CD4-positive, alpha-beta T cell treated with Interleukin-17A for 4 hours (primary cell): ENCODE data around the gene RFX2.
"Not testable (repeated sequence)": the region's sequence is repeated elsewhere in the genome, so short reads cannot be mapped to it uniquely, and the experiment has no call there.

Source experiments
- DNase-seq: peaks from one replicate; pipeline ENCODE4 v3.0.0-alpha.2; 2020; ENCODE audit warnings: mixed read lengths

RFX2 gene

GRCh38 chr19:6110360-6110977 lies at the start of gene RFX2:
Gene RFX2, minus strand, starts transcription at chr19:6110500. Its CDS starts 63,004 bp downstream, at chr19:6047496.
- DNase-seq, result peak; percentile 100

GRCh38 chr19:6156033-6156432 lies 45.7 kb upstream of the RFX2 start:
- no peak for DNase-seq

- no peak for DNase-seq
Observed at GRCh38 chr19:6150289-6150688, 40.0 kb upstream of the RFX2 start.

- no peak for DNase-seq
Observed at GRCh38 chr19:6141217-6141616, 30.9 kb upstream of the RFX2 start.

- no peak for DNase-seq
Observed at GRCh38 chr19:6138511-6138910, 28.2 kb upstream of the RFX2 start.

GRCh38 chr19:6138066-6138465 lies 27.8 kb upstream of the RFX2 start:
- DNase-seq, result no peak

GRCh38 chr19:6133231-6133630 lies 22.9 kb upstream of the RFX2 start:
- no peak for DNase-seq

GRCh38 chr19:6132482-6132881 lies 22.2 kb upstream of the RFX2 start:
- no peak for DNase-seq

- no peak for DNase-seq
Observed at GRCh38 chr19:6127716-6128335, 17.5 kb upstream of the RFX2 start.

GRCh38 chr19:6126335-6126974 lies 16.2 kb upstream of the RFX2 start:
- no peak for DNase-seq

GRCh38 chr19:6125571-6125989 lies 15.3 kb upstream of the RFX2 start:
- DNase-seq, result peak; percentile 73

- DNase-seq, result no peak
Observed at GRCh38 chr19:6119031-6119430, 8.7 kb upstream of the RFX2 start.

- DNase-seq, result no peak
Observed at GRCh38 chr19:6118043-6118442, 7.7 kb upstream of the RFX2 start.

- DNase-seq, result no peak
Observed at GRCh38 chr19:6117534-6117933, 7.2 kb upstream of the RFX2 start.

- no peak for DNase-seq
Observed at GRCh38 chr19:6116749-6117430, 6.6 kb upstream of the RFX2 start.

- DNase-seq, result no peak
Observed at GRCh38 chr19:6115992-6116391, 5.7 kb upstream of the RFX2 start.

- no peak for DNase-seq
Observed at GRCh38 chr19:6113616-6114188, 3.4 kb upstream of the RFX2 start.

- DNase-seq, result no peak
Observed at GRCh38 chr19:6109947-6110346, 353 bp downstream of the RFX2 start.

- DNase-seq, result peak; percentile 77
Observed at GRCh38 chr19:6108721-6109633, 1.3 kb downstream of the RFX2 start.

- not testable (repeated sequence) for DNase-seq
Observed at GRCh38 chr19:6106643-6107294, 3.5 kb downstream of the RFX2 start.

GRCh38 chr19:6105444-6105843 lies 4.9 kb downstream of the RFX2 start:
- DNase-seq, result no peak

GRCh38 chr19:6103894-6104293 lies 6.4 kb downstream of the RFX2 start:
- no peak for DNase-seq
